K562 (cell line): ENCODE results near the gene NINJ2. TPM values are rescaled to one million over a fixed set of nuclear protein-coding genes. Genes with fewer than 3 reads are reported as not detected.

Experiments
- ATAC-seq: fragments of 200-7000 bp; cut with Tn5 transposase; 3 replicates; pipeline ENCODE4 v1.9.1; 2020; ENCODE audit warnings: moderate library complexity
- BruUV-seq: library from RNA; stranded (reverse); fragments of 400-500 nt; replicated peaks from 2 replicates; lab custom pipeline; 2021; lab: Mats Ljungman, UMichigan
- CTCF ChIA-PET: fragments of 300-600 bp; formaldehyde crosslinking; extraction: SDS; loops from one replicate; lab custom pipeline; 2021; ENCODE audit warnings: low intra/inter-chr PET ratio; lab: Yijun Ruan, JAX
- POLR2A ChIA-PET: fragments of 300-600, 350-650 bp; sonication (Branson Sonifier 250); formaldehyde crosslinking; extraction: SDS; loops from one replicate; lab custom pipeline; 2021; ENCODE audit warnings: antibody characterized with exemption, inconsistent platforms; lab: Yijun Ruan, JAX
- DNase-seq, 4 experiments: peaks; one replicate each; pipeline versions ENCODE4 v3.0.0 to v3.0.0-alpha.2; 2011 to 2018; ENCODE audit warnings: low spot score in 3 of 4, mixed read lengths in 3 of 4; ENCODE audit errors: extremely low read depth in 1 of 4
- FAIRE-seq: peaks from 2 replicates; lab custom pipeline; 2011; peaks lifted over from hg19 to GRCh38; lab: Jason Lieb, UNC
- H2AFZ ChIP-seq: 2 replicates; pipeline ENCODE4 v1.6.0; 2011; ENCODE audit warnings: low read depth, low read length, control low read depth, inconsistent platforms
- H3K27ac ChIP-seq: fragments of 200-600 bp; 3 replicates; pipeline ENCODE4 v1.8.0; 2011; ENCODE audit warnings: low read depth, mild to moderate bottlenecking, control low read depth, inconsistent platforms, low read length, moderate library complexity, mixed read lengths; ENCODE audit errors: extremely low read depth
- H3K27me3 ChIP-seq, 2 experiments: fragments of 300-600 bp in 1 of 2; 2 replicates in 1 of 2; 3 replicates in 1 of 2; pipeline versions ENCODE4 v1.6.0 to v1.8.0; 2011; ENCODE audit warnings: inconsistent platforms in 2 of 2, low read length in 2 of 2, mild to moderate bottlenecking in 1 of 2, mixed read lengths in 1 of 2, moderate library complexity in 1 of 2; ENCODE audit not compliant: control insufficient read depth in 2 of 2, insufficient read depth in 2 of 2
- H3K36me3 ChIP-seq: fragments of 300-600 bp; 3 replicates; pipeline ENCODE4 v1.8.0; 2011; ENCODE audit warnings: mild to moderate bottlenecking, low read length, inconsistent platforms; ENCODE audit not compliant: control insufficient read depth, insufficient read depth
- H3K4me1 ChIP-seq, 2 experiments: fragments of 200-600 bp in 1 of 2; replicated peaks in 1 of 2; 2 replicates in 1 of 2; 3 replicates in 1 of 2; pipeline versions ENCODE4 v1.5.1 to v1.8.0; 2011; ENCODE audit warnings: inconsistent platforms in 2 of 2, low read length in 2 of 2, mild to moderate bottlenecking in 1 of 2, mixed read lengths in 1 of 2, moderate library complexity in 1 of 2; ENCODE audit not compliant: control insufficient read depth in 2 of 2, insufficient read depth in 2 of 2
- H3K4me2 ChIP-seq: 2 replicates; pipeline ENCODE4 v1.6.1; 2011; ENCODE audit warnings: low read length, control low read depth, inconsistent platforms, mixed read lengths; ENCODE audit not compliant: insufficient read depth
- H3K4me3 ChIP-seq: fragments of 200-600 bp; sonication (generic), shearing (Covaris generic); 2 replicates; pipeline ENCODE4 v1.5.1; 2016; ENCODE audit warnings: control low read depth, inconsistent platforms
- H3K79me2 ChIP-seq: fragments of 200-600 bp; 3 replicates; pipeline ENCODE4 v1.8.0; 2011; ENCODE audit warnings: low read length, inconsistent platforms; ENCODE audit not compliant: control insufficient read depth, insufficient read depth
- H3K9ac ChIP-seq, 2 experiments: 2 replicates each; pipeline versions ENCODE4 v1.6.0 to v1.6.1; 2011; ENCODE audit warnings: low read depth in 2 of 2, low read length in 2 of 2, control low read depth in 1 of 2, inconsistent platforms in 1 of 2, mild to moderate bottlenecking in 1 of 2, mixed read lengths in 1 of 2; ENCODE audit not compliant: insufficient read depth in 1 of 2
- H3K9me1 ChIP-seq: one replicate; pipeline ENCODE4 v1.6.0; 2011; ENCODE audit warnings: inconsistent platforms, mild to moderate bottlenecking, low read length, moderate library complexity; ENCODE audit not compliant: control insufficient read depth, insufficient read depth
- H3K9me3 ChIP-seq: replicated peaks from 2 replicates; pipeline ENCODE4 v1.5.1; 2011; ENCODE audit warnings: low read depth, low read length, inconsistent platforms; ENCODE audit not compliant: control insufficient read depth, insufficient read depth
- H4K20me1 ChIP-seq: replicated peaks from 2 replicates; pipeline ENCODE4 v1.6.1; 2011; ENCODE audit warnings: low read length, inconsistent platforms, mixed read lengths; ENCODE audit not compliant: control insufficient read depth, insufficient read depth
- HNRNPK ChIP-seq: fragments of 200-400 bp; formaldehyde crosslinking; IDR thresholded peaks from one replicate; pipeline ENCODE4 v1.6.1; 2018; ENCODE audit warnings: mild to moderate bottlenecking, low read depth, low read length; ENCODE audit not compliant: poor library complexity, severe bottlenecking
- MAZ ChIP-seq, 2 experiments: fragments of 450-650 bp in 1 of 2; sonication (generic) in 1 of 2; formaldehyde crosslinking; IDR thresholded peaks in 1 of 2; conservative IDR thresholded peaks in 1 of 2; 2 replicates each; pipeline versions ENCODE4 v1.4.0 to v1.5.0; 2020; ENCODE audit warnings: mild to moderate bottlenecking in 1 of 2, missing genetic modification reagents in 1 of 2
- WGBS: fragments of 100-300 bp; shearing (Covaris generic); methylation state at CpG from one replicate; pipeline ENCODE4 v1.1.6; 2016; ENCODE audit warnings: low coverage, mixed read lengths; ENCODE audit not compliant: insufficient coverage; ENCODE audit errors: missing lambda C conversion rate; 5-methylcytosine and 5-hydroxymethylcytosine counted together
- in situ Hi-C: fragments of 300-500 bp; cut with MboI; formaldehyde crosslinking; loops from 4 replicates; pipeline ENCODE4 v1.15.0; 2018; ENCODE audit warnings: inconsistent platforms, mixed read lengths
- intact Hi-C: fragments of 100-400 bp; cut with micrococcal nuclease; formaldehyde crosslinking; loops from 2 replicates; pipeline ENCODE4 v1.14.2; 2022
- polyA plus RNA-seq, 8 experiments: library from polyadenylated mRNA; depleted of rRNA in 4 of 8; stranded (reverse) in 5 of 8; unstranded in 3 of 8; fragments of >200 nt; fragmentation: Nextera tagmentation in 2 of 8; fragmentation: Illumina TruSeq in 1 of 8; extraction: Ambion mirVana in 2 of 8; extraction: Trizol in 1 of 8; gene quantifications; 2 replicates each; pipeline versions ENCODE4 v1.2.1 to v1.2.3, GENCODE V29; 2011 to 2014; ENCODE audit warnings: inconsistent platforms in 1 of 8, missing spikeins in 1 of 8
- total RNA-seq, 7 experiments: library from RNA; depleted of rRNA in 6 of 7; stranded (reverse); fragments of >200 nt in 6 of 7; fragmentation: Illumina TruSeq in 2 of 7; extraction: Trizol in 2 of 7; gene quantifications; 2 replicates each; pipeline versions ENCODE4 v1.2.1 to v1.2.3, GENCODE V29; 2011 to 2021; ENCODE audit warnings: low replicate concordance in 1 of 7
- TF ChIP-seq, protein P1 (sequence below): sonication (generic); formaldehyde crosslinking; IDR thresholded peaks from 2 replicates; pipeline ENCODE4 v1.8.1; 2022; ENCODE audit warnings: missing genetic modification reagents

The NINJ2 gene
- total and polyA plus RNA-seq, 9 of the 15 experiments (the other 6 are each of a cell fraction or from before 2014, with no cell fraction given), result 2.6 to 16.0 (median 4.5) TPM

DNA sequence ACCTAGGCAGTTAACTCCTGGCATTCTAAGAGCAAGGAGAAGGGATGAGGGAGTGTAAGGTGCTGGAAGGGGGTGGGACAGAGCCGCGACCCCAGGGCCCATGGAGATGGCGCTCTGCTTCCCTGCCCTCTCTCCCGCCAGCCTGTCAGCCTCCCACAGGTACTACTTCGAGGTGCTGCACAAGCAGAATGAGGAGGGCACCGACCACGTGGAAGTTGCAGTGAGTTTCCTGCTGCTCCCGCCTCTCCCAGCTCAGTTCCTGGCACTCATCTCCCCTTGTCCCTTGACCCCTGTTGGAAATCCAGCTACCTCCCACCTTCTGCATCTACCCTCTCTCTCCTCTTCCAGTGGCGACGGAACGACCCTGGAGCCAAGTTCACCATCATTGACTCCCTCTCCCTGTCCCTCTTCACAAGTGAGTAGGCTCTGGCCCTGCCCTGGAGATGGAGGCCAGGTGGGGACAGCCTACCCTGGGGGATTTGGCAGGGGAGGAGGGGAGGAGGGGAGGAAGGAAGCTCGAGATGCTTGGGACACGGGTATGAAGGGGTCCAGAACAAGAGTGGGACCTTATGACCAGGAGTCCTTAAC lies 115.3 kb downstream of the NINJ2 start:
- POLR2A ChIA-PET, result interaction anchor here (1.3 kb wide), 1 partner anchor 11 kb away, joined by 4 read pairs; no protein-coding TSS in a partner anchor
- no peak overlapping the region for H3K4me2 ChIP-seq
- no peaks in the 10 kb centered on the region for H3K9me3 ChIP-seq
- no peak for TF ChIP-seq HNRNPK
- no peak for TF ChIP-seq MAZ (CRISPR knock-in tag; conservative IDR thresholded peaks at IDR 0.05 in 1 of 2, IDR thresholded peaks at IDR 0.05 in 1 of 2)
- TF ChIP-seq, protein P1, sequence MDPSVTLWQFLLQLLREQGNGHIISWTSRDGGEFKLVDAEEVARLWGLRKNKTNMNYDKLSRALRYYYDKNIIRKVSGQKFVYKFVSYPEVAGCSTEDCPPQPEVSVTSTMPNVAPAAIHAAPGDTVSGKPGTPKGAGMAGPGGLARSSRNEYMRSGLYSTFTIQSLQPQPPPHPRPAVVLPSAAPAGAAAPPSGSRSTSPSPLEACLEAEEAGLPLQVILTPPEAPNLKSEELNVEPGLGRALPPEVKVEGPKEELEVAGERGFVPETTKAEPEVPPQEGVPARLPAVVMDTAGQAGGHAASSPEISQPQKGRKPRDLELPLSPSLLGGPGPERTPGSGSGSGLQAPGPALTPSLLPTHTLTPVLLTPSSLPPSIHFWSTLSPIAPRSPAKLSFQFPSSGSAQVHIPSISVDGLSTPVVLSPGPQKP (CRISPR knock-in tag), result no peak
- TF ChIP-seq, all 486 proteins: peak for 0
- FAIRE-seq (no peak), DNase-seq (no peak), ATAC-seq (no peak)
- Histone ChIP-seq H3K4me3 (no peak overlapping the region), H3K4me1 (peaks cover 0 to 19% of the 10 kb centered on the region in 2 experiments; a peak in 3 of 5 replicates), H3K9ac (no peak overlapping the region), H4K20me1 (no peaks in the 10 kb centered on the region; the same call in 1 of the 2 replicates), H3K79me2 (no peaks in the 10 kb centered on the region), H2AFZ (no peak overlapping the region), H3K36me3 (no peaks in the 10 kb centered on the region), H3K9me1 (peaks cover 3% of the 10 kb centered on the region), H3K27ac (no peak overlapping the region), H3K27me3 (peaks cover 4 to 56% of the 10 kb centered on the region in 2 experiments; a peak in 4 of 5 replicates)
- CTCF ChIA-PET, result interaction anchor here (0.8 to 3.2 kb wide), 3 partner anchors 92 to 106 kb away, joined by 4 to 48 read pairs (median 32); no protein-coding TSS in a partner anchor
- WGBS, result 20% methylated on average over 5 of the region's 13 CpGs
- intact Hi-C loops, result loop anchor here (1.0 to 2.0 kb wide), 2 partner anchors 93 to 106 kb away; no protein-coding TSS in a partner anchor
- in situ Hi-C loops, result no loop called here
- BruUV-seq, result no TSS peak
